H1 (cell line): Measurements from ENCODE around the gene GPR87. TPM values are rescaled to one million over a fixed set of nuclear protein-coding genes. Genes with fewer than 3 reads are reported as not detected.

Experiments
- CTCF ChIA-PET: fragments of 300-600 bp; sonication (Branson Sonifier 250); formaldehyde crosslinking; loops from one replicate; lab custom pipeline; 2021; ENCODE audit not compliant: partially characterized antibody; lab: Charles Lee
- POLR2A ChIA-PET: fragments of 300-600 bp; sonication (Branson Sonifier 250); formaldehyde crosslinking; loops from one replicate; lab custom pipeline; 2021; ENCODE audit warnings: inconsistent platforms; ENCODE audit not compliant: partially characterized antibody; lab: Charles Lee
- DNase-seq, 2 experiments: peaks; one replicate each; pipeline versions ENCODE4 v3.0.0 to v3.0.0-alpha.2; 2010 to 2022; ENCODE audit warnings: low spot score in 2 of 2, low read depth in 1 of 2, mixed read lengths in 1 of 2
- FAIRE-seq: peaks from 2 replicates; lab custom pipeline; 2011; peaks lifted over from hg19 to GRCh38; lab: Jason Lieb, UNC
- H2AFZ ChIP-seq: 2 replicates; pipeline ENCODE4 v1.8.1; 2012; ENCODE audit warnings: low read length, inconsistent platforms
- H2AK5ac ChIP-seq: 2 replicates; pipeline ENCODE4 v1.6.1; 2013; ENCODE audit warnings: low read depth, low read length
- H2BK120ac ChIP-seq: replicated peaks from 2 replicates; pipeline ENCODE3; 2013; ENCODE audit warnings: low read depth, low read length, inconsistent platforms
- H2BK12ac ChIP-seq: 2 replicates; pipeline ENCODE4 v1.6.1; 2013; ENCODE audit warnings: low read depth, low read length
- H2BK15ac ChIP-seq: 2 replicates; pipeline ENCODE4 v1.6.1; 2013; ENCODE audit warnings: low read length
- H2BK20ac ChIP-seq: 2 replicates; pipeline ENCODE4 v1.6.1; 2013; ENCODE audit warnings: low read length
- H2BK5ac ChIP-seq: 2 replicates; pipeline ENCODE4 v1.6.1; 2013; ENCODE audit warnings: low read depth, low read length
- H3K14ac ChIP-seq: 2 replicates; pipeline ENCODE4 v1.6.1; 2013; ENCODE audit warnings: inconsistent platforms; ENCODE audit not compliant: insufficient read length
- H3K18ac ChIP-seq: 2 replicates; pipeline ENCODE4 v1.6.1; 2013; ENCODE audit warnings: low read length; ENCODE audit errors: extremely low read depth
- H3K23ac ChIP-seq: 2 replicates; pipeline ENCODE4 v1.6.1; 2013; ENCODE audit warnings: inconsistent platforms; ENCODE audit not compliant: insufficient read length
- H3K23me2 ChIP-seq: 2 replicates; pipeline ENCODE4 v1.6.1; 2013; ENCODE audit warnings: low read depth, low read length
- H3K27ac ChIP-seq: 2 replicates; pipeline ENCODE4 v1.6.1; 2011; ENCODE audit warnings: low read depth, low read length, inconsistent platforms
- H3K27me3 ChIP-seq, 4 experiments: replicated peaks in 1 of 4; 1 replicate in 1 of 4; 2 replicates in 3 of 4; pipeline versions ENCODE4 v1.6.1 to v1.8.1; 2011 to 2013; ENCODE audit warnings: low read length in 3 of 4, mild to moderate bottlenecking in 3 of 4, inconsistent platforms in 2 of 4, mixed read lengths in 2 of 4, moderate library complexity in 1 of 4; ENCODE audit not compliant: control insufficient read depth in 3 of 4, insufficient read depth in 3 of 4; ENCODE audit errors: extremely low read depth in 1 of 4
- H3K36me3 ChIP-seq, 4 experiments: 2 replicates each; pipeline versions ENCODE4 v1.6.1 to v1.8.1; 2011 to 2013; ENCODE audit warnings: mild to moderate bottlenecking in 4 of 4, low read length in 3 of 4, moderate library complexity in 2 of 4, control low read depth in 1 of 4, inconsistent platforms in 1 of 4; ENCODE audit not compliant: insufficient read depth in 4 of 4, control insufficient read depth in 2 of 4
- H3K4ac ChIP-seq: replicated peaks from 2 replicates; pipeline ENCODE3; 2013; ENCODE audit warnings: low read length, low read depth, mixed read lengths, inconsistent platforms; ENCODE audit not compliant: insufficient read length
- H3K4me1 ChIP-seq, 4 experiments: replicated peaks in 1 of 4; 1 replicate in 1 of 4; 2 replicates in 3 of 4; pipeline versions ENCODE4 v1.6.1 to v1.8.1; 2011 to 2013; ENCODE audit warnings: low read length in 3 of 4, inconsistent platforms in 2 of 4, mixed read lengths in 1 of 4; ENCODE audit not compliant: insufficient read depth in 4 of 4, control insufficient read depth in 3 of 4
- H3K4me2 ChIP-seq, 2 experiments: 2 replicates each; pipeline versions ENCODE4 v1.6.1 to v1.8.1; 2011 to 2013; ENCODE audit warnings: low read depth in 2 of 2, low read length in 2 of 2, control low read depth in 1 of 2, inconsistent platforms in 1 of 2, mild to moderate bottlenecking in 1 of 2; ENCODE audit not compliant: insufficient read depth in 1 of 2
- H3K4me3 ChIP-seq, 4 experiments: fragments of 200-600, 300-600 bp in 1 of 4; sonication (generic), shearing (Covaris generic), sonication (Bioruptor Twin) in 1 of 4; 2 replicates each; pipeline versions ENCODE4 v1.5.1 to v1.8.1; 2011 to 2016; ENCODE audit warnings: low read length in 4 of 4, low read depth in 3 of 4, control low read depth in 2 of 4, inconsistent platforms in 2 of 4, mild to moderate bottlenecking in 2 of 4, mixed read lengths in 1 of 4, moderate library complexity in 1 of 4; ENCODE audit not compliant: insufficient read depth in 2 of 4; ENCODE audit errors: extremely low read depth in 1 of 4
- H3K56ac ChIP-seq: replicated peaks from 2 replicates; pipeline ENCODE3; 2013; ENCODE audit warnings: low read depth, mild to moderate bottlenecking, mixed read lengths, low read length, inconsistent platforms; ENCODE audit not compliant: insufficient read length
- H3K79me1 ChIP-seq: 2 replicates; pipeline ENCODE4 v1.6.1; 2013; ENCODE audit warnings: low read depth, low read length, control low read depth
- H3K79me2 ChIP-seq, 2 experiments: 2 replicates each; pipeline versions ENCODE4 v1.6.1 to v1.8.1; 2012 to 2013; ENCODE audit warnings: low read length in 2 of 2, mild to moderate bottlenecking in 2 of 2, inconsistent platforms in 1 of 2; ENCODE audit not compliant: insufficient read depth in 2 of 2, control insufficient read depth in 1 of 2
- H3K9ac ChIP-seq, 4 experiments: replicated peaks in 1 of 4; 1 replicate in 1 of 4; 2 replicates in 3 of 4; pipeline versions ENCODE4 v1.6.1 to v1.8.1; 2011 to 2013; ENCODE audit warnings: low read depth in 3 of 4, low read length in 3 of 4, control low read depth in 2 of 4, mild to moderate bottlenecking in 2 of 4, moderate library complexity in 2 of 4, inconsistent platforms in 1 of 4; ENCODE audit errors: extremely low read depth in 1 of 4
- H3K9me3 ChIP-seq, 2 experiments: 2 replicates each; pipeline versions ENCODE4 v1.6.1 to v1.8.1; 2012 to 2013; ENCODE audit warnings: mild to moderate bottlenecking in 2 of 2, moderate library complexity in 2 of 2, control low read depth in 1 of 2, inconsistent platforms in 1 of 2, low read depth in 1 of 2, low read length in 1 of 2, mixed read lengths in 1 of 2; ENCODE audit not compliant: insufficient read depth in 2 of 2
- H4K20me1 ChIP-seq, 2 experiments: replicated peaks in 1 of 2; 2 replicates each; pipeline versions ENCODE3 to v1.8.1; 2011 to 2013; ENCODE audit warnings: inconsistent platforms in 2 of 2, low read length in 2 of 2, mild to moderate bottlenecking in 1 of 2; ENCODE audit not compliant: insufficient read depth in 2 of 2, control insufficient read depth in 1 of 2
- H4K5ac ChIP-seq: 2 replicates; pipeline ENCODE4 v1.6.1; 2013; ENCODE audit warnings: low read length, low read depth, mixed read lengths, inconsistent platforms; ENCODE audit not compliant: insufficient read length
- H4K8ac ChIP-seq: 2 replicates; pipeline ENCODE4 v1.8.0; 2013; ENCODE audit warnings: mild to moderate bottlenecking, moderate library complexity, low read length, inconsistent platforms; ENCODE audit not compliant: insufficient read depth; ENCODE audit errors: extremely low read depth
- H4K91ac ChIP-seq: replicated peaks from 2 replicates; pipeline ENCODE3; 2013; ENCODE audit warnings: low read length, mixed read lengths, inconsistent platforms; ENCODE audit not compliant: insufficient read length
- EZH2 ChIP-seq: fragments of 200-600 bp; sonication (generic); IDR thresholded peaks from 2 replicates; pipeline ENCODE4 v1.7.1; 2012; ENCODE audit warnings: low read depth, mild to moderate bottlenecking, moderate library complexity, low read length, inconsistent platforms; ENCODE audit not compliant: severe bottlenecking
- KDM1A ChIP-seq: fragments of 200-600, 300-600 bp; sonication (generic); IDR thresholded peaks from 2 replicates; pipeline ENCODE4 v1.7.1; 2016; ENCODE audit warnings: mild to moderate bottlenecking, low read length, borderline replicate concordance
- SIRT6 ChIP-seq: IDR thresholded peaks from one replicate; pipeline ENCODE4 v1.7.1; 2012; ENCODE audit warnings: low read length, inconsistent platforms
- SP1 ChIP-seq: IDR thresholded peaks from 2 replicates; pipeline ENCODE4 v1.6.1; 2011; ENCODE audit warnings: low read depth, low read length
- WGBS, 2 experiments: shearing (Covaris generic) in 1 of 2; methylation state at CpG; one replicate each; pipeline versions ENCODE4 v1.1.6 to v1.1.7; 2013 to 2015; ENCODE audit warnings: low lambda C conversion rate in 2 of 2, mixed read lengths in 2 of 2, inconsistent platforms in 1 of 2, low coverage in 1 of 2, missing lambda C conversion rate in 1 of 2; ENCODE audit not compliant: insufficient replicate concordance in 2 of 2, insufficient coverage in 1 of 2, insufficient read length in 1 of 2; ENCODE audit errors: extremely low coverage in 1 of 2, missing lambda C conversion rate in 1 of 2; 5-methylcytosine and 5-hydroxymethylcytosine counted together
- polyA plus RNA-seq, 7 experiments: library from polyadenylated mRNA; depleted of rRNA in 3 of 7; stranded (reverse) in 5 of 7; unstranded in 2 of 7; fragments of >200 nt in 5 of 7; fragments of 200-250 nt in 2 of 7; gene quantifications; 1 replicate in 5 of 7; 2 replicates in 1 of 7; 4 replicates in 1 of 7; pipeline versions ENCODE4 v1.2.1 to v1.2.3, GENCODE V29; 2011 to 2013; ENCODE audit warnings: missing spikeins in 2 of 7, mixed read lengths in 2 of 7
- total RNA-seq: library from RNA; stranded (reverse); fragmentation: NEBNext Ultra II Directional; extraction: Animal tissue kit (Norgen Biotek cat#: 25700); gene quantifications from 2 replicates; pipeline ENCODE4 v1.2.1, GENCODE V29; 2021

GPR87 gene
- total and polyA plus RNA-seq, 2 of the 8 experiments (the other 6 are each of a cell fraction or from before 2014, with no cell fraction given) = 0.05 TPM; not detected in 1

- Histone ChIP-seq H2BK15ac (no peak overlapping the region), H3K27me3 (no peaks in the 10 kb centered on the region), H3K4me2 (no peak overlapping the region), H3K23ac (no peak overlapping the region), H2BK20ac (no peak overlapping the region), H3K4ac (no peak overlapping the region), H3K56ac (no peak overlapping the region), H2AK5ac (no peak overlapping the region), H3K36me3 (no peaks in the 10 kb centered on the region), H2BK12ac (no peak overlapping the region), H4K91ac (no peak overlapping the region), H4K20me1 (no peaks in the 10 kb centered on the region), H3K14ac (no peak overlapping the region), H2AFZ (no peak overlapping the region), H3K23me2 (no peaks in the 10 kb centered on the region), H2BK120ac (no peak overlapping the region), H4K8ac (no peak overlapping the region), H3K4me1 (peaks cover 0 to 2% (median 0%) of the 10 kb centered on the region in 4 experiments; a peak in 2 of 7 replicates), H3K79me2 (no peaks in the 10 kb centered on the region), H3K18ac (no peak overlapping the region), H4K5ac (no peak overlapping the region), H3K4me3 (no peak overlapping the region), H3K79me1 (no peaks in the 10 kb centered on the region), H3K9ac (no peak overlapping the region), H3K27ac (no peak overlapping the region), H3K9me3 (no peaks in the 10 kb centered on the region), H2BK5ac (no peak overlapping the region)
- TF ChIP-seq KDM1A (no peak), SIRT6 (no peak), SP1 (no peak), EZH2 (no peak)
- FAIRE-seq (no peak), DNase-seq (no peak)
- CTCF ChIA-PET = interaction anchor here (1.0 to 1.1 kb wide), 2 partner anchors 9 to 101 kb away, joined by 3 to 4 read pairs; no protein-coding TSS in a partner anchor
- WGBS, 2 experiments = 100% methylated on average over 1 of the region's 1 CpG; no CpG with 5 or more reads in 1 of the 2 experiments
- POLR2A ChIA-PET = interaction anchor here (1.6 kb wide), 1 partner anchor 10 kb away, joined by 3 read pairs; no protein-coding TSS in a partner anchor
Measured at GRCh38 chr3:151322511-151322910, 5.9 kb upstream of the GPR87 start.
